MM.1S (cell line): ENCODE measurements around the gene PTGFR.

Experiments used
- CTCF ChIP-seq: fragments of 300-600 bp; sonication (generic); IDR thresholded peaks from 2 replicates; pipeline ENCODE4 v1.5.1; 2016; ENCODE audit warnings: antibody characterized with exemption, low read length, mixed read lengths
- EZH2 ChIP-seq: fragments of 300-600 bp; sonication (generic); optimal IDR thresholded peaks from 2 replicates; pipeline ENCODE3; 2017; ENCODE audit warnings: low read depth, mild to moderate bottlenecking, antibody characterized with exemption, low read length, mixed read lengths
- EZH2phosphoT487 ChIP-seq: fragments of 300-600 bp; sonication (generic); IDR thresholded peaks from 2 replicates; pipeline ENCODE4 v1.6.1; 2018; ENCODE audit warnings: antibody characterized with exemption, low read length

GRCh38 chr1:78483903-78484302 is 6.9 kb upstream of the PTGFR start:
- TF ChIP-seq CTCF (no peak), EZH2phosphoT487 (no peak), EZH2 (no peak)
